ENCODE measurements around the gene UQCRC2. TPM values are rescaled to one million over a fixed set of nuclear protein-coding genes. Genes with fewer than 3 reads are reported as not detected.

The UQCRC2 gene
- total and polyA plus RNA-seq, 7 donors = 179 to 453 (median 220) TPM

GRCh38 chr16:21963887-21964286 lies 10.7 kb downstream of the UQCRC2 start:
- Histone ChIP-seq H3K27ac (no peak overlapping the region), H3K36me3 (peaks cover 30 to 99% (median 91%) of the 10 kb centered on the region in 4 donors), H3K27me3 (no peaks in the 10 kb centered on the region), H3K4me1 (no peaks in the 10 kb centered on the region), H3K4me3 (no peak overlapping the region), H3K9me3 (no peaks in the 10 kb centered on the region)
- WGBS, 2 donors = 97% methylated on average over 3 of the region's 3 CpGs
- TF ChIP-seq CTCF (IDR thresholded peaks at IDR 0.05) = no peak
- no peak for TF ChIP-seq POLR2A (IDR thresholded peaks at IDR 0.05)
- TF ChIP-seq POLR2AphosphoS5 (IDR thresholded peaks at IDR 0.05) = no peak
- TF ChIP-seq EP300 (IDR thresholded peaks at IDR 0.05) = no peak
- DNase-seq = no peak
- intact Hi-C loops (cut with DNase I) = no loop called here

- no peaks in the 10 kb centered on the region for H3K27me3 ChIP-seq
- no peak overlapping the region for H3K27ac ChIP-seq
- peaks cover 30 to 99% (median 91%) of the 10 kb centered on the region in 4 donors for H3K36me3 ChIP-seq
- 74 to 87% methylated on average over 6 of the region's 6 CpGs for WGBS, 2 donors
- H3K9me3 ChIP-seq = no peaks in the 10 kb centered on the region
- H3K4me1 ChIP-seq = no peaks in the 10 kb centered on the region
- intact Hi-C loops (cut with DNase I) = no loop called here
- H3K4me3 ChIP-seq = no peak overlapping the region
- no peak for TF ChIP-seq EP300 (IDR thresholded peaks at IDR 0.05)
- no peak for TF ChIP-seq POLR2A (IDR thresholded peaks at IDR 0.05)
- no peak for TF ChIP-seq CTCF (IDR thresholded peaks at IDR 0.05)
- no peak for TF ChIP-seq POLR2AphosphoS5 (IDR thresholded peaks at IDR 0.05)
- no peak for DNase-seq
These were observed 11.2 kb downstream of the UQCRC2 start for GRCh38 chr16:21964353-21964752.

GRCh38 chr16:21971856-21972255 lies 18.7 kb downstream of the UQCRC2 start:
- WGBS, 2 donors = 94 to 96% methylated on average over 4 of the region's 4 CpGs
- no peak overlapping the region for H3K4me3 ChIP-seq
- H3K4me1 ChIP-seq = no peaks in the 10 kb centered on the region
- intact Hi-C loops (cut with DNase I) = no loop called here
- TF ChIP-seq EP300 (IDR thresholded peaks at IDR 0.05) (no peak), CTCF (IDR thresholded peaks at IDR 0.05) (no peak), POLR2AphosphoS5 (IDR thresholded peaks at IDR 0.05) (no peak), POLR2A (IDR thresholded peaks at IDR 0.05) (no peak)
- DNase-seq = no peak
- no peaks in the 10 kb centered on the region for H3K9me3 ChIP-seq
- peaks cover 53 to 99% (median 95%) of the 10 kb centered on the region in 4 donors for H3K36me3 ChIP-seq
- H3K27me3 ChIP-seq = no peaks in the 10 kb centered on the region
- no peak overlapping the region for H3K27ac ChIP-seq

GRCh38 chr16:21973945-21974344 lies 20.8 kb downstream of the UQCRC2 start:
- H3K4me1 ChIP-seq = no peaks in the 10 kb centered on the region
- DNase-seq = no peak
- H3K36me3 ChIP-seq = peaks cover 60 to 100% (median 88%) of the 10 kb centered on the region in 4 donors
- intact Hi-C loops (cut with DNase I) = no loop called here
- WGBS, 2 donors = 96 to 98% methylated on average over 2 of the region's 2 CpGs
- no peak overlapping the region for H3K4me3 ChIP-seq
- TF ChIP-seq EP300 (IDR thresholded peaks at IDR 0.05) = no peak
- no peak for TF ChIP-seq CTCF (IDR thresholded peaks at IDR 0.05)
- TF ChIP-seq POLR2A (IDR thresholded peaks at IDR 0.05) = no peak
- no peak for TF ChIP-seq POLR2AphosphoS5 (IDR thresholded peaks at IDR 0.05)
- H3K9me3 ChIP-seq = no peaks in the 10 kb centered on the region
- no peaks in the 10 kb centered on the region for H3K27me3 ChIP-seq
- no peak overlapping the region for H3K27ac ChIP-seq

- TF ChIP-seq POLR2AphosphoS5 (IDR thresholded peaks at IDR 0.05) (no peak), POLR2A (IDR thresholded peaks at IDR 0.05) (no peak), CTCF (IDR thresholded peaks at IDR 0.05) (no peak), EP300 (IDR thresholded peaks at IDR 0.05) (no peak)
- Histone ChIP-seq H3K4me3 (no peak overlapping the region), H3K27ac (no peak overlapping the region), H3K36me3 (peaks cover 32 to 100% (median 72%) of the 10 kb centered on the region in 4 donors), H3K9me3 (no peaks in the 10 kb centered on the region), H3K4me1 (no peaks in the 10 kb centered on the region), H3K27me3 (no peaks in the 10 kb centered on the region)
- DNase-seq = no peak
- intact Hi-C loops (cut with DNase I) = no loop called here
- 92 to 96% methylated on average over 4 of the region's 4 CpGs for WGBS, 2 donors
These were observed 26.9 kb downstream of the UQCRC2 start for GRCh38 chr16:21980032-21980431.
